GM12878 (cell line): Measurements from ENCODE around the gene USP36.

Experiments used
- CTCF ChIP-seq, 3 experiments: IDR thresholded peaks in 2 of 3; conservative IDR thresholded peaks in 1 of 3; 2 replicates each; pipeline ENCODE4 v1.5.1; 2011; ENCODE audit warnings: low read depth in 3 of 3, low read length in 3 of 3, mild to moderate bottlenecking in 3 of 3, control low read depth in 2 of 3, moderate library complexity in 2 of 3, inconsistent platforms in 1 of 3, mixed read lengths in 1 of 3; ENCODE audit not compliant: control insufficient read depth in 2 of 3, insufficient read depth in 1 of 3; ENCODE audit errors: extremely low read depth in 1 of 3
- HDGF ChIP-seq: fragments of 450-650 bp; IDR thresholded peaks from 2 replicates; pipeline ENCODE4 v1.6.1; 2016; ENCODE audit warnings: antibody characterized with exemption
- MAX ChIP-seq: IDR thresholded peaks from 2 replicates; pipeline ENCODE4 v1.6.1; 2012; ENCODE audit warnings: low read depth, low read length, improper control_type of control experiment
- POLR2A ChIP-seq: IDR thresholded peaks from 2 replicates; pipeline ENCODE4 v1.6.1; 2011; ENCODE audit warnings: low read depth, mild to moderate bottlenecking, low read length
- RAD51 ChIP-seq: fragments of 450-650 bp; IDR thresholded peaks from 2 replicates; pipeline ENCODE4 v1.6.1; 2016; ENCODE audit warnings: moderate library complexity, mild to moderate bottlenecking, inconsistent platforms
- ZBTB11 ChIP-seq: fragments of 450-650 bp; formaldehyde crosslinking; IDR thresholded peaks from 2 replicates; pipeline ENCODE4 v1.5.0; 2022; ENCODE audit warnings: mild to moderate bottlenecking, missing genetic modification characterization

- TF ChIP-seq HDGF (no peak), CTCF (IDR thresholded peaks at IDR 0.05 in 2 of 3, conservative IDR thresholded peaks at IDR 0.05 in 1 of 3; ENCODE audit: control insufficient read depth in 2 of 3, extremely low read depth in 1 of 3, insufficient read depth in 1 of 3, low read depth in 3 of 3, low read length in 3 of 3) (no peak), RAD51 (no peak), POLR2A (no peak), ZBTB11 (no peak), MAX (no peak)
Observed at GRCh38 chr17:78784352-78784751, 56.3 kb downstream of the USP36 start.
